GM19193 (cell line): Measurements from ENCODE around the gene PDE9A.

Source experiments
- POLR2A ChIP-seq: IDR thresholded peaks from 4 replicates; pipeline ENCODE4 v1.6.1; 2011; ENCODE audit not compliant: insufficient read depth, insufficient read length; ENCODE audit errors: extremely low read depth

PDE9A gene

DNA sequence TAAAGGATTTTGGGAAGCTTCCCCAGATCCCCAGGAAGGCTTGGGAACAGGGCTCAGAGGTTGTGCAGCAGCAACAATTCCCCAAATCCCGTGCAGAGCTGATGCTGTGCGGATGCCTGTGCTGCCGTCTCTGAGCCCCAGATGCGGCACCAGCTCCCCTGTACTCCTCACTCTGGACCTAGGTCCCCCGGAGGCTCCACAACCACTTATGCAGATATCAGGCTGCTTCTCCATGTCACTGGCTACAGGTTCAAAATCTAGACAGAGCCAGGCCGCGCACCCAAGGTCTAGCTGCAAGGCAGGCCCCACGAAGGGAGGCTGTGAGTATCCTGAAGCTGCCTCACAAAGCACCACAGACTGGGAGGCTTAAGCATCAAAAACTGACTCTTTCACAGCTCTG is 81.6 kb downstream of the PDE9A start:
- no peak for TF ChIP-seq POLR2A

DNA sequence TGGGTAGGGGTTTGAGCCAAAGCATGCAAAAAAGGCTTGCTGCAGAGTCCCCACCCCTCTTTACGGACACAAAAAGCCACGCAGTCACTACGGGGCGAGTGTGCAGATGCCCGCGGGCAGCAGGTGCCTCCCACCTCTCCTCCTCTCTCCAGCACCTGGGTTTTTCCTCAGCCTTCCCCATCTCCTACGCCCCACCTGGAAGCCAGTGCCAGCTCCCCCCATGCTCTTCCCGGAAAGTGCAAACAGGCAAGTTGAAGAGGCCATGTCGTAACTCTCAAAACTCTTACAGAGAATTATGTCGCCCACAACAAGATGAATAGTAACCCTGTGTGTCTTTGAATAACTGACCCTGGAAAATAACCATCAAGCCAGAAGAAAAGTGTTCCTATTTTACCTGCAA is 82.5 kb downstream of the PDE9A start:
- TF ChIP-seq POLR2A = no peak

DNA sequence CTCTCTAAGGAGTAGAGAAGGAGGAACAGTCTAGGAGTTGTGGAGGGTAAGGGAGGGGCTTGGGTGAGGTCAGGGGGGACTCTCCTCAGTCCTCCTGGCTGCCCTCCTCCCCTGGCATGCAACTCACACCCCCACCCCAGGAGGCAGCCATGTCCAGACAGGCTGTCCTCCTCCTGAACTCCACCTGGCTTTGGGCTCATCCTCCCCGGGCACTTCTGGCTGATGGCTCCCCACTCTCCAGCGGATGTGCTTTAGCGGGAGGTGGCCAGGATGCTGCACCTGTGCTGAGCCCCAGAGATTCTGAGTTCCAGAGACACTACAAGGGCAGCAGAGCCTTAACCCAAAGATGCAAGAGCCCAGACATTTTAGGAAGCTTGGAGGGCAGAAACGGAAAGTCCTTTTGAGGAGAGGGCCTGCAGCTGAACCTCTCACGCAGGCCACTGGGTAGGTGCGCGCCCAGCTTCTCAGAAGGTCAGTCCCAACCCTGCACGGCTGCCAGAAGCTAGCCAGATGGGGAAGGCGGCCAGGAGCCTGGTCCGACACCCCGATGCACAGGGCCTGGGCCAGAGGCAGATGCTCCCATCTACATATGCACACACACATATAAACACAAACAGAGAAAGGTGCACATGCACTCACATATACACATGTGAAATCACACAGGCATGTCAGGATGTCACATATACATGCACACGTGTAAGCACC is 83.4 kb downstream of the PDE9A start:
- no peak for TF ChIP-seq POLR2A

DNA sequence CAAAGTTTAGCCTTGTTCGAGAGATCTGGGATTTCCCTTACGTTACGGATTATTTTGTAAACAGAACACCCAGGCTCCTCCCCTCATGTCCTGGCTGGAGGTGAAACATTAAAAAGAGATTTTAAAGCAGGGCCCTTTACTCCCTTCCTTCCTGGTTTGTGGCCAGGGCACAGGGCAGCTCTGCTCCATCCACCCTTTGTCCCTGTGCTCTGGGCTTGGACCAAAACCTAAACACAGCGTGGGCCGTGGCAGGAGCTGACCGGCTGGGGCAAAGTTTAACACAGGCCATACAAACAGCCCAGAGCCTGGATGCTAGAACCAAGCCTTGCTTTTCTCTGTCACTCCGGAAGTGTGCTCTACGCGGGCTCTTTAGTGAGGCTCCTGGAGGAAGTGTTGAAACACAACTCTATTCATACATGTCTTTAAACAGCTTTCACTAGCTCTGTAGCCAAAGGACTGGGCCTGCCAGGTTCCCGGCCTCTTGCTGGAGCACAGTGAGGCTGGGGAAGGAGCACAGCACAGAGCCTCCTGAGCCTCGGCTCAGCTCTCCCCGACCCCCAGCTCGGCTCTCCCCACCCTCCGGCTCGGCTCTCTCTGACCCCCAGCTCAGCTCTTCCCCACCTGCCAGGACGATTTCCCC is 84.7 kb downstream of the PDE9A start:
- no peak for TF ChIP-seq POLR2A

DNA sequence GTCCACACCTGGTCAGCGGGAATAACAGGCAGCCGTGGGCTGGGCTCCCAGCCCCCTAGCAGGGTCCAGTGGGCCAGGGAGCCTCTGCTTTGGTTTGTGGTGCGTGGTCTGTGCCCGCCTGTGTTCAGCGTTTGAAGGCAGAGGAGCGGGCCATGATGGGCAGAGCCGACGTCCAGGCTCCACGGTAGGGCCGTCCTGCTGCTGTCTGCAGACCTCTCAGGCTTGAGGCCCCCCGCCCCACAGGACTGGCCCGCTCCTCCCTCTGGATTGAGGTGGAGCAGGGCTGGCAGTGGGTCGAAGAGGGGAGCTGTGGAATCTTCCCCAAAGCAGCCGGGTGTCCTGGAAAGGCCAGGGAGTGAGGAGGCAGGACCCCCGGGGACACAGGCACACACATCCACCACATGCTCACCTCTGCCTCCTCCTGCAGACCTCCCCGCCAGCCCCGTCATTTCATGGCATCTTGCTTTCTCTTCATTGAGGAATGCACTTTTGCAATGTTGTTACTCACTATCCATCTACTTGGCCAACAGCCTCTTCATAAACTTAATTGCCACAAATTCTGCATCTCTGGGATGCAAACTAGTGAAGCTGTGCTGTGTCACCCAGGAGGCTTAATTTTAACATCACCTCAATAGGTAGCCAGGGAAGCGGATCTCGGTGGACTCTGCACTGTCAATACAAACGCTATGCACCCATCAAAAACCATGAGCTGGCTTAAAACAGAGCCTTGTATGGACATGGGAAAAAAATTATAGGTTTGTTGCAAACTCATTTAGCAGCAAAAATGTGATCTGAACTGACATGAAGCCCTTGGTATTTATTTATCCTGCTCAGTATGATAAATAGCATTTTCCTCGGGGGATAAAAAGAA is 85.9 kb downstream of the PDE9A start:
- TF ChIP-seq POLR2A = no peak

DNA sequence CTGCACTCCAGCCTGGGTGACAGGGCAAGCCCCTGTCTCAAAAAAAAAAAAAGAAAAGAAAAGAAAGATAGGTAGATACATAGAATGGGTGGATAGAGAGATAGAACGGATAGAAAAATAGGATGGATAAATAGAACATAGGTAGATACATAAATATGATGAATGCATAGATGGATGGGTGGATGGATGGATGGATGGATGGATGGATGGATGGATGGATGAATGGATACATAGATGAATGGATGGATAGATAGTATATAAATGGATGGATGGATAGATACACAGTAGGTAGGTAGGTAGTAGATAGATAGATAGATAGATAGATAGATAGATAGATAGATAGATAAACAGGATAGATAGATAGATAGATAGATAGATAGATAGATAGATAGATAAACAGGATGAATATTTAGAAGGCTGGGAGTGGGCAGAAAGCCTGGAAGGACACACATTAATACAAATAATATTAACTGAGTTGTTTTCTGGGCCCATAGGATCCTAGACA is 87.0 kb downstream of the PDE9A start:
- TF ChIP-seq POLR2A = no peak

DNA sequence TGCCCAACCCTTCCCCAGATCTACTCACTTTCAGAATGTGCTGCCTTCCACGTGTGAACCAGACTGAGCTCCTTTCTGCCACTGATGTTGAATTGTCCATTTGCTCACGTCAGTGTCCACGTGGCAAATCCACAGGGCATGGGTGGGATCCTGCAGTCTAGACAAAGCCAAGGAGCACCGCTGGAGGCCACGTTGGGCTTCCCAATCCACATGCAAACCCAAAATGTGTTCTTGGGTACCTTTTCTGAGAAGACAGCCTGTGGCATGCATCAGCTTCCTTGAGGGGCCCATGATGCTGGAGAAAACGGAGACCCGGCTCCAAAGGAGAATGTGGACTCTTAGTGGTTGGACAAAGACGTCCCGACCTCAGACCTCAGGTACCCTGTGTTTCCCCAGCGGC is 87.6 kb downstream of the PDE9A start:
- TF ChIP-seq POLR2A = no peak

DNA sequence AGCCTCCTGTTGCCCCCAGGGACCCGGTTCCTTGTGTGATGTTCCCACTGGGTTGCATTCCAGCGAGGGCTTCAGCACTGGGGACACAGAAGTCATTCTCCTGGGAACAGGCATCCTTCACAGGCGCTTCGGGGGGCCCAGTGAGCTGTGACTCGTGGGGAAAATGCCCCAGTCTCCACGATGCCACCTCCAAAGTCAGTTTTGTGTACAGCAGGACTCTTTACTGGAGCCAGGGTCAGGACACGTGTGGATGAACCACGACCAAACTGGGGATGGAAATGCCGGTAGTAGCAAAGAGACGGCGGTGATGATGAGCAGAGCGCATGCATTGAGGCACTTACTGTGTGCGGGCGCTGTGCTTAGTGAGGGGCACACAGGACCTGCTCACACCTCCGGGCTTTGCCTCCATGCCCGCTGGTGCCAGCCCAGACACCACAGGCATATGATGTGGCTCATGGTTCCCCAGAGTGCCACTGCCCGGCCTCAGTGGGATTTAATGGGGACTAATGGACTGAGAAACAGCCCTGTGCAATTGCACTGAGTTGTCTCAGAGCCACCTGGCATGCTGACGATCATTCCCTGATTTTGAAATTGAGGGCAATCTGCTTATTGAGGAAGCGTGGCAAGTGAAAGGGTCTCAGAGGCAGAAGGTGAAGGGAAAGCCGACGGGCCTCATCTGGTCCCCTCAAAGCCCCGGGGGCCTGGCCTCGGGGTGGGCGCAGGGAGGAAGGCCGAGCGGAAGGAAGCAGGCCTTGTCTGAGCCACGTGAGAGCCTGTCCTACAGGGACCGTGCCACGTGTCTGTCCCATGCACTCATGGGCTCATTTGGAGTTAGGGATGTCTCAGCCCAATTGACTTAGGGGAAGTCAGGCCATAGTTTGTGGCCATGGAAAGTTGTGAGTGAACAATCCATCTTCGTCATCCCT is 91.4 kb downstream of the PDE9A start:
- TF ChIP-seq POLR2A = no peak

DNA sequence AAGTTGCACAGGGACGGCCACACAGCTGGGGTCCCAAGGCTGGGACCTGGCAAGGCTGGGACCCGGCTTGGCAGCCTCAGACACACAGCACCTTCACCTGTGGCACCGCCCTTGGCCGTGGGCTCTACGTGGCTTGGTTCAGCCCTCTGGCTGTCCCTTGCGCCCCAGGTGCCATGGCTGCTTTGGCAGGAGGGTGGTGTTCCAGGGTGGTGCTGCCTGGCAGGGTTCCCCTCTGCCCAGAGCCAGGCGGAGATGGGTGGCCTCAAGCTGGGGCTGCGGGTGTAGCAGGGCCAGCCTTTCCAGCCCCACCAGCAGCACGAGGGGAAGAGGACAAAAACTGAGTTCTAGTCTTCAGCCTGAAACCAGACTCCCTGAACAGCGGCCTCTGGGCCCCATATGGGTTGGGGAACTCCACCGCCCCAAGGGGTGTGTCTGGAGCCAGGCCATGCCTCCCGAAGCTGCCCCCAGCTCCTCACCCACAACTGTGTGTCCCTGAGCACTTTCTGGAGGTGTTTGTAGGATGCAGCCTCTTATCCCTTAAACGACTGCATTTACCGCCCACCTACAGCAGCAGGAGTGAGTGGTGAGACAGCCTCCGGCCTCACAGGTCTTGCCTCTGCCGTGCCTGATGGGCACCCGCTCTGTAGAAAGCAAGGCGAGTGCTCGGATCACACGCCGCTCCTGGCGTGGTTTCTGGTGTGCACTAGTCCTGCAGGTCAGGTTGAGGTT is 92.3 kb downstream of the PDE9A start:
- no peak for TF ChIP-seq POLR2A

DNA sequence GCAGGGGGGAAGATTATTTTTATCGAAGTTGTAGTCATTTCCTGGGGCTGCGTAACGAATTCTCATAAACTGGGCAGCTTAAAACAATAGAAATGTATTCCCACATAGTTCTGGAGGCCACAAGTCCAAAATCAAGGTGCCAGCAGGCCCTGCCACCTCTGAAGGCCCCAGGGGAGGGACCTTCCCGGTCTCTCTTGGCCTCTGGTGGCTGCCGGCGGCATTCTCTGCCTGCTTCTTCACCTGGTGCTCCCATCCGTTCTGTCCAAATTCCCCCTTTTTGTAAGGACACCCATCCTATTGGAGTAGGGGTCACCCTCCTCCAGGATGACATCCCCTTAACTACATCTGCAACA is 92.8 kb downstream of the PDE9A start:
- TF ChIP-seq POLR2A = no peak

DNA sequence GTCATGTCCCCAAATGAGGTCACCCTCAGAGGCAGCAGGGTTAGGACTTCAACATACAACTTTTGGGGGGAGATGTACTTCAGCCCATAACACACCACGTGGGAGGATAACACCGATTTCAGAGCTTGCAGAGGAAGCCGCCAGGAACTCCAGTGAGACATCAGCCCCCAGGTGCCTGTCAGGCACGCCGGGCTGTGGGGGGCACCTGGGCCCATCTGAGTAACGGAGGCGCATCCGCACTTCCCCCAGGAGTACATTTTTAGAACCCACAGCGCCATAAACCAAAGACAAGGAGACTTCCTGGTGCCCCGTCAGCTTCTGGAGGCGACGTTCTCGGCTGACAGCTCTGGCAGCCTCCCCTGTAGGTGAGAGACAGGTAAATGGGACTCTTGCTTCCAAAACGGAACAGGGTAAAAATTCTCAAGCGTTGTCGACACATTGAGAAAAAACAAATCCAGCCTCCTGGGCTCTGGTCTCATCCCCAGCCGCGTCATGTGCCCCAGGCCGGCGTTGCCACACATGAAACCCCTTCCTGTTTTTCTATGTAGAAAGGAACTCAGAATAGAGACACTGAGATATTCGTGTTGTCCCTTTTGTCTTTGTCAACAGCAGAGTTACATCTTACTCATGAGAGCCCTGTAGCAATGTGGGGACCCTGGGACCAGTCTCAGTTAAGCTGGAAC is 93.3 kb downstream of the PDE9A start:
- no peak for TF ChIP-seq POLR2A

DNA sequence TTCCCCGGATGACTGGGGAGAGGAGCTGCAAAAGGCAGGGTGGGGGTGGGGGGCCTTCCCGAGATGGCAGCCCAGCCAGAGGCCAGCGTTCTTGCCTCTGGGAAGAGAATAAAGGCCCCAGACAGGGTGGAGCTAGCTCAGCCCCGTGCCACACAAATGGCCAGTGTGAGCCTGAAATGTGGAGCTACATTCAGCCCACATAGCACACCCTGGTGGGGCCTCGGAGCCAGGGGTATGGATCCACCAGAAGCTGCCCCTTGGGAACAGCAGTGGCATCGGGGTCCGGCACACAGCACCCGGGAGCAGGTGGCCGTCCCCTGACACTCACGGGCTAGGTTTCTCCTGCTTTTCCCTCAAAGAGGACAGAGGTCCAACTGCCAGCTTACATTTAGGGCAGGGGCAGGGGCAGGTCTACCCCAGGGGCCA is 93.9 kb downstream of the PDE9A start:
- no peak for TF ChIP-seq POLR2A

DNA sequence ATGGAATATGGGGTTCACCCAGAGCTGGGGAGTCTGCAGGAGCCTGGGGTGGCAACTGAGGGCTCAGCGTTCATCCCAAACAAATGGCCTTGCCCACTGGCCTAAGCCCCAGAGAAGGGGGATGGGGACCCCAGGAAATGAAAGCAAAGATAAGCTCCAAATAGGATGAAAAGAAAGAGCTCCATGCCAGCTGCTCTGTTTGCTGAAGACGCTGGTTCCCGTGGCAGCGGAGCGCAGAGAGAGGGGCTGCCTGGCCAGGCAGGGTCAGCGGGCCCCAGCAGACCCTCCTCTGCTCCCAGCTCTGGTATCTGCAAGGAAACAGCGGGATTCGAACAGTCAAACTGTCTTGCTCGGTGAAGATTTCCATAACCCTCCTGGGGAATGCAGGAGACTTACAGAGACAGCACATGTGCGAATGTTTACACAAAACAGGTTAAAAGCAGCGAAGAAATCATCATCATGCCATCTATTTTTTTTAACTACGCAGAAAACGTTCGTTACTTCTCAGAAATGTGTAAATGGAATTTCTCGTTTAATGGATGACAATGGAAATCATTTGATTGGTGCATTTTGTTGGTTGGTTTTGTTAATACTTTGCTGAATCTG is 94.4 kb downstream of the PDE9A start:
- no peak for TF ChIP-seq POLR2A

DNA sequence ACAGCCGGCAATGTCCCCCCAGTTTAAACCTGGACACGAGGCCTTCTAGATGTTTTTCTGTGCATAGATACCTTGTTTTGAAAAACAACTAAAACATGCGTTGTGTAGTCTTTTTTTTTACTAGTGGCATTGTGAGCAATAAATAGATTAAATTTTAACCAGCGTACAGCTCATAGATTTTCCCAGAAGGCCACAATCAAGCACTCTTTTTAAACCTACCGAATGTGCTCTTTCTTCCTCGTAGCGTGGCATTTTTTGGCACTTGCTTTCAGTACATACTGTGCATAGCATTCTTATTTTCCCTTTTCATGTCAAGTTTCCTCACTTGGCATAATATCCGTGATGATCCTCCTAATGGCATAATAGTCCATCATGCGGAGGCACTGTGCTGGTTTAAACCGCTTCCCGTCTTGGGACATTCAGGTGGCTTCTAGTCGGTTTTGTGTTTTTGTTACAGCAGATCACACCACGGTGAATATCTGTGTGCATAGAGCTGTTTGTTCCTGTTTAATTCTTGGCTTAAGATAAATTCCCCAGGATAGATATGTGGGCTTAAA is 95.3 kb downstream of the PDE9A start:
- no peak for TF ChIP-seq POLR2A
